Keratinocyte (primary cell): ENCODE data around the gene CCNK.

Experiments
- EZH2 ChIP-seq: IDR thresholded peaks from one replicate; pipeline ENCODE4 v1.6.1; 2012; ENCODE audit warnings: inconsistent platforms, mild to moderate bottlenecking, low read length, moderate library complexity
- TF ChIP-seq, protein P1 (sequence below), 3 experiments: IDR thresholded peaks in 1 of 3; conservative IDR thresholded peaks in 1 of 3; optimal IDR thresholded peaks in 1 of 3; 2 replicates in 2 of 3; 3 replicates in 1 of 3; pipeline versions ENCODE3 to v1.5.1; 2011; ENCODE audit warnings: low read length in 3 of 3, mild to moderate bottlenecking in 3 of 3, moderate library complexity in 2 of 3, control low read depth in 1 of 3, inconsistent platforms in 1 of 3; ENCODE audit not compliant: insufficient read depth in 2 of 3; ENCODE audit errors: extremely low read depth in 1 of 3

DNA sequence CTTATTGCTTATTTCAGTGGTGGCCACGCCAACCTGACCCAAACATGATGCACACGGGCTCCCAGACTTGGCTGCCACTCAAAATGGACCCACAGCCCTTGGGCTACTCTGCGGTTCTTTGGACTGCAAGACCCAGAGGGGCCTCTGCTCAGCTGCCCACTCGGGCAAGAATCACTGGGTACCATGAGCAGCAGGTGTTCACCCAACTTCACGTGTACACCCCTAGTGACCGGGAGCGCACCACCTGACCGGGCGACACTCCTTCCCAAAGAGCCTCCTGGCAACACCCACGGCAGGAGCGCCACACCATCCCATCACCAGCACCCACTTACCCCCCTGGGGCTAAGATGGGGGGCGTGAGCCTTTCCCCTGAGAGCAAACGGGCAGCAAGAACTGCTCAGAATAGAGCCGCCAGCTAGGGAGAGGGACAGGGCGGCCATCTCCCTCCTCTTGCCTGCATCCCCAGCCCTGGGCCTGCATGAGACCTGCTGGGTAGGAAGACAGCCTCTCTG lies 32.0 kb downstream of the CCNK start:
- TF ChIP-seq, protein P1, sequence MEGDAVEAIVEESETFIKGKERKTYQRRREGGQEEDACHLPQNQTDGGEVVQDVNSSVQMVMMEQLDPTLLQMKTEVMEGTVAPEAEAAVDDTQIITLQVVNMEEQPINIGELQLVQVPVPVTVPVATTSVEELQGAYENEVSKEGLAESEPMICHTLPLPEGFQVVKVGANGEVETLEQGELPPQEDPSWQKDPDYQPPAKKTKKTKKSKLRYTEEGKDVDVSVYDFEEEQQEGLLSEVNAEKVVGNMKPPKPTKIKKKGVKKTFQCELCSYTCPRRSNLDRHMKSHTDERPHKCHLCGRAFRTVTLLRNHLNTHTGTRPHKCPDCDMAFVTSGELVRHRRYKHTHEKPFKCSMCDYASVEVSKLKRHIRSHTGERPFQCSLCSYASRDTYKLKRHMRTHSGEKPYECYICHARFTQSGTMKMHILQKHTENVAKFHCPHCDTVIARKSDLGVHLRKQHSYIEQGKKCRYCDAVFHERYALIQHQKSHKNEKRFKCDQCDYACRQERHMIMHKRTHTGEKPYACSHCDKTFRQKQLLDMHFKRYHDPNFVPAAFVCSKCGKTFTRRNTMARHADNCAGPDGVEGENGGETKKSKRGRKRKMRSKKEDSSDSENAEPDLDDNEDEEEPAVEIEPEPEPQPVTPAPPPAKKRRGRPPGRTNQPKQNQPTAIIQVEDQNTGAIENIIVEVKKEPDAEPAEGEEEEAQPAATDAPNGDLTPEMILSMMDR (optimal IDR thresholded peaks at IDR 0.05 in 1 of 3, IDR thresholded peaks at IDR 0.05 in 1 of 3, conservative IDR thresholded peaks at IDR 0.05 in 1 of 3; ENCODE audit: extremely low read depth in 1 of 3, insufficient read depth in 2 of 3, low read length in 3 of 3), result no peak
- TF ChIP-seq EZH2, result no peak
